WTC11 (cell line): Measurements from ENCODE around the gene ADM5. TPM values are rescaled to one million over a fixed set of nuclear protein-coding genes. Genes with fewer than 3 reads are reported as not detected.

Source experiments
- AFF4 ChIP-seq: sonication (generic); formaldehyde crosslinking; IDR thresholded peaks from 2 replicates; pipeline ENCODE4 v1.8.1; 2023; ENCODE audit warnings: mild to moderate bottlenecking, missing genetic modification reagents, borderline replicate concordance
- ATF3 ChIP-seq: sonication (generic); formaldehyde crosslinking; conservative IDR thresholded peaks from 2 replicates; pipeline ENCODE4 v1.8.1; 2022; ENCODE audit warnings: mild to moderate bottlenecking, missing genetic modification reagents
- ATF6 ChIP-seq: sonication (generic); formaldehyde crosslinking; IDR thresholded peaks from 2 replicates; pipeline ENCODE4 v1.8.1; 2023; ENCODE audit warnings: mild to moderate bottlenecking, missing genetic modification reagents
- E2F4 ChIP-seq: sonication (generic); formaldehyde crosslinking; IDR thresholded peaks from 2 replicates; pipeline ENCODE4 v1.8.1; 2022; ENCODE audit warnings: low read depth, mild to moderate bottlenecking, moderate library complexity, missing genetic modification reagents, borderline replicate concordance
- GRHL2 ChIP-seq: fragments of 250-450 bp; sonication (Bioruptor Pico); IDR thresholded peaks from 2 replicates; pipeline ENCODE4 v1.8.0; 2022; ENCODE audit warnings: mild to moderate bottlenecking, moderate library complexity; ENCODE audit not compliant: insufficient replicate concordance, severe bottlenecking
- HMGA2 ChIP-seq: fragments of 250-450 bp; sonication (Bioruptor Pico); IDR thresholded peaks from 2 replicates; pipeline ENCODE4 v1.4.0; 2021; ENCODE audit warnings: mild to moderate bottlenecking, moderate library complexity
- HMGXB4 ChIP-seq: sonication (generic); formaldehyde crosslinking; IDR thresholded peaks from 2 replicates; pipeline ENCODE4 v1.8.1; 2023; ENCODE audit warnings: mild to moderate bottlenecking, moderate library complexity, missing genetic modification reagents
- JUN ChIP-seq: sonication (generic); formaldehyde crosslinking; IDR thresholded peaks from 2 replicates; pipeline ENCODE4 v1.8.0; 2023; ENCODE audit warnings: mild to moderate bottlenecking, missing genetic modification reagents
- KAT7 ChIP-seq: sonication (generic); formaldehyde crosslinking; IDR thresholded peaks from 2 replicates; pipeline ENCODE4 v1.8.1; 2023; ENCODE audit warnings: missing genetic modification reagents, mild to moderate bottlenecking, borderline replicate concordance
- MAX ChIP-seq: sonication (generic); formaldehyde crosslinking; IDR thresholded peaks from 2 replicates; pipeline ENCODE4 v1.8.0; 2022; ENCODE audit warnings: mild to moderate bottlenecking, missing genetic modification reagents
- OVOL2 ChIP-seq: fragments of 250-450 bp; sonication (Bioruptor Pico); IDR thresholded peaks from 2 replicates; pipeline ENCODE4 v1.9.0; 2021; ENCODE audit warnings: mild to moderate bottlenecking, borderline replicate concordance
- PRDM15 ChIP-seq: sonication (generic); formaldehyde crosslinking; IDR thresholded peaks from 2 replicates; pipeline ENCODE4 v1.8.0; 2022; ENCODE audit warnings: missing genetic modification reagents
- PREB ChIP-seq: sonication (generic); formaldehyde crosslinking; IDR thresholded peaks from 2 replicates; pipeline ENCODE4 v1.8.1; 2022; ENCODE audit warnings: mild to moderate bottlenecking, missing genetic modification reagents, moderate library complexity, borderline replicate concordance
- RELA ChIP-seq: sonication (generic); formaldehyde crosslinking; IDR thresholded peaks from 2 replicates; pipeline ENCODE4 v1.8.1; 2022; ENCODE audit warnings: missing genetic modification reagents, mild to moderate bottlenecking, borderline replicate concordance
- RORB ChIP-seq: fragments of 250-450 bp; sonication (Bioruptor Pico); IDR thresholded peaks from 2 replicates; pipeline ENCODE4 v1.9.0; 2021; ENCODE audit warnings: mild to moderate bottlenecking
- SMAD4 ChIP-seq: sonication (generic); formaldehyde crosslinking; IDR thresholded peaks from 2 replicates; pipeline ENCODE4 v1.8.0; 2022; ENCODE audit warnings: mild to moderate bottlenecking, missing genetic modification reagents
- SOX15 ChIP-seq: fragments of 250-450 bp; sonication (Bioruptor Pico); IDR thresholded peaks from 2 replicates; pipeline ENCODE4 v1.9.0; 2021; ENCODE audit warnings: mild to moderate bottlenecking
- ZNF138 ChIP-seq: sonication (generic); formaldehyde crosslinking; conservative IDR thresholded peaks from 2 replicates; pipeline ENCODE4 v1.8.1; 2022; ENCODE audit warnings: mild to moderate bottlenecking, moderate library complexity, missing genetic modification reagents
- ZNF396 ChIP-seq: fragments of 250-450 bp; sonication (Bioruptor Pico); IDR thresholded peaks from 2 replicates; pipeline ENCODE4 v1.8.0; 2021; ENCODE audit warnings: mild to moderate bottlenecking, moderate library complexity, borderline replicate concordance
- ZNF416 ChIP-seq: fragments of 250-450 bp; sonication (Bioruptor Pico); IDR thresholded peaks from 2 replicates; pipeline ENCODE4 v1.9.0; 2021; ENCODE audit warnings: mild to moderate bottlenecking, inconsistent platforms
- ZNF423 ChIP-seq: fragments of 250-450 bp; sonication (Bioruptor Pico); IDR thresholded peaks from 2 replicates; pipeline ENCODE4 v2.1.2; 2022; ENCODE audit warnings: mild to moderate bottlenecking, moderate library complexity
- ZNF512 ChIP-seq: sonication (generic); formaldehyde crosslinking; IDR thresholded peaks from 2 replicates; pipeline ENCODE4 v1.8.1; 2022; ENCODE audit warnings: missing genetic modification reagents, borderline replicate concordance
- total RNA-seq: library from RNA; stranded (reverse); gene quantifications from 3 replicates; pipeline ENCODE4 v1.2.3, GENCODE V29; 2021

ADM5 gene
- total RNA-seq, 1 experiment from 2014 or later, result 6.7 TPM

GRCh38 chr19:49677231-49677900, 12.0 kb upstream of the ADM5 start, which contains the start of gene PRMT1 (continued):
- TF ChIP-seq ZNF138 (CRISPR knock-in tag) (peak; percentile 86; the same call in 1 of the 2 replicates), ATF3 (CRISPR knock-in tag) (no peak), PREB (CRISPR knock-in tag) (no peak), RORB (CRISPR knock-in tag) (no peak), KAT7 (CRISPR knock-in tag) (peak; percentile 63; the same call in 1 of the 2 replicates), ZNF512 (no peak), JUN (CRISPR knock-in tag) (peak; percentile 78; the same call in 1 of the 2 replicates), ZNF396 (CRISPR knock-in tag) (no peak), GRHL2 (CRISPR knock-in tag) (no peak), ZNF423 (CRISPR knock-in tag) (no peak), E2F4 (no peak), RELA (CRISPR knock-in tag) (no peak), MAX (peak; percentile 90), ATF6 (CRISPR knock-in tag) (no peak), OVOL2 (no peak), HMGXB4 (CRISPR knock-in tag) (peak; percentile 61; the same call in 1 of the 2 replicates), HMGA2 (0 out of 2 replicates have a peak, but pooled peaks have one; percentile 15), ZNF416 (CRISPR knock-in tag) (peak; percentile 95), PRDM15 (CRISPR knock-in tag) (no peak), SMAD4 (CRISPR knock-in tag) (no peak), SOX15 (CRISPR knock-in tag) (no peak), AFF4 (no peak)
